Upper lobe of left lung (tissue), 6 donors: Measurements from ENCODE around the gene GET3. TPM values are rescaled to one million over a fixed set of nuclear protein-coding genes. Genes with fewer than 3 reads are reported as not detected.

Experiments used
- ATAC-seq, 2 donors: fragments of 200-7000 bp; cut with Tn5 transposase; one replicate each; pipeline ENCODE4 v1.9.1; 2022; ENCODE audit warnings: mild to moderate bottlenecking in 2 of 2, moderate library complexity in 2 of 2; ENCODE audit not compliant: low FRiP score in 2 of 2
- DNase-seq, 2 donors: peaks; one replicate each; pipeline ENCODE4 v3.0.0-alpha.2; 2019 to 2020
- H3K27ac ChIP-seq, 4 donors: fragments of 200-600 bp; sonication (generic); one replicate each; pipeline ENCODE4 v1.5.1; 2016 to 2019
- H3K27me3 ChIP-seq, 4 donors: fragments of 200-600 bp; sonication (generic); one replicate each; pipeline ENCODE4 v1.5.1; 2017 to 2019
- H3K36me3 ChIP-seq, 4 donors: fragments of 200-600 bp; sonication (generic); one replicate each; pipeline ENCODE4 v1.5.1; 2016 to 2019
- H3K4me1 ChIP-seq, 4 donors: fragments of 200-600 bp; sonication (generic); one replicate each; pipeline ENCODE4 v1.5.1; 2018 to 2019
- H3K4me3 ChIP-seq, 4 donors: fragments of 200-600 bp; sonication (generic); one replicate each; pipeline ENCODE4 v1.5.1; 2017 to 2019; ENCODE audit warnings: mild to moderate bottlenecking in 2 of 4, moderate library complexity in 1 of 4
- H3K9me3 ChIP-seq, 4 donors: fragments of 200-600 bp; sonication (generic); one replicate each; pipeline ENCODE4 v1.5.1; 2018 to 2019
- CTCF ChIP-seq, 6 experiments: fragments of 450-650 bp in 4 of 6; fragments of 200-600 bp in 2 of 6; sonication (generic) in 2 of 6; IDR thresholded peaks; one replicate each; pipeline ENCODE4 v1.5.1; 2016 to 2019; ENCODE audit warnings: antibody characterized with exemption in 6 of 6
- EP300 ChIP-seq, 4 donors: sonication (generic); formaldehyde crosslinking; IDR thresholded peaks; one replicate each; pipeline ENCODE4 v1.5.1; 2017; ENCODE audit warnings: antibody characterized with exemption in 4 of 4, control low read depth in 2 of 4
- POLR2A ChIP-seq, 4 donors: fragments of 450-650 bp; IDR thresholded peaks; one replicate each; pipeline ENCODE4 v1.5.1; 2016 to 2017; ENCODE audit warnings: antibody characterized with exemption in 4 of 4, mild to moderate bottlenecking in 2 of 4
- POLR2AphosphoS5 ChIP-seq, 2 donors: sonication (generic); formaldehyde crosslinking; IDR thresholded peaks; one replicate each; pipeline ENCODE4 v1.5.1; 2017; ENCODE audit warnings: antibody characterized with exemption in 2 of 2
- WGBS, 2 donors: methylation state at CpG; one replicate each; pipeline ENCODE4 v1.1.5; 2017 to 2018; 5-methylcytosine and 5-hydroxymethylcytosine counted together
- total RNA-seq, 6 donors: library from RNA; depleted of rRNA in 4 of 6; stranded (reverse); fragments of >200 nt in 4 of 6; gene quantifications; one replicate each; pipeline versions ENCODE4 v1.1.0 to v1.2.1, GENCODE V29; 2016 to 2021
- donor health status: DM: no; HTN: no; CAD: no; lungs with moderate emphysema.
- donor health status: DM: no; HTN: yes; CAD: no; lungs with severe emphysema.

Gene GET3
- total RNA-seq, 6 donors from 2014 or later = 14.7 to 71.7 (median 49.8) TPM

DNA sequence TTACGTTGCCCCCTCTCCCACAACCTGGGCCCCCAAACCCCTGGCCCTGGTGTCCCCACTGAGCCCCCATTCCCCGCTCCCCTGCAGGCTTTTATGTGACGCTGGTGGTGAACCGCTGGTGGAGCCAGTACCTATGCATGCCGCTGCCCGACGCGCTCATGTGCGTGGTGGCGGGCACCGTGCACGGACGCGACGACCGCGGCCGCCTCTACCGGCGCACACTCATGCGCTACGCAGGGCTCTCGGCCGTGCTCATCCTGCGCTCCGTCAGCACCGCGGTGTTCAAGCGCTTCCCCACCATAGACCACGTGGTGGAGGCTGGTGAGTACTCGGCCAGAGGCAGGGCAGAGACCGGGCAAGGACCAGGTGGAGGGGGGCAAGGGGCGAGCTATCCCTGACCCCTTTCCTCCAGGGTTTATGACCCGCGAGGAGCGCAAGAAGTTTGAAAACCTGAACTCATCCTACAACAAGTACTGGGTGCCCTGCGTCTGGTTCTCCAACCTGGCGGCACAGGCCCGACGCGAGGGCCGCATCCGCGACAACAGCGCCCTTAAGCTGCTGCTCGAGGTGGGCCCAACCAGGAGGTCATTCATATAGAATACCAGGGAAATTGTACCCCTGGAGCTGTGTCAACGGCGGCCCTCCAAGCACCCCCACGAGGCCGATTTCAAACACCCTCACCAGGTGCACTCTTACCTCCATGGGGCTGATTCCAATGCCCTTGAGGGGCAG is 17.3 kb downstream of the GET3 start:
- Histone ChIP-seq H3K36me3 (no peaks in the 10 kb centered on the region), H3K9me3 (no peaks in the 10 kb centered on the region), H3K4me3 (no peak overlapping the region), H3K4me1 (peaks cover 11 to 21% (median 18%) of the 10 kb centered on the region in 4 donors), H3K27ac (no peak overlapping the region), H3K27me3 (no peaks in the 10 kb centered on the region)
- TF ChIP-seq CTCF (IDR thresholded peaks at IDR 0.05) = no peak
- no peak for TF ChIP-seq EP300 (IDR thresholded peaks at IDR 0.05)
- no peak for TF ChIP-seq POLR2AphosphoS5 (IDR thresholded peaks at IDR 0.05)
- no peak for TF ChIP-seq POLR2A (IDR thresholded peaks at IDR 0.05)
- ATAC-seq (no peak), DNase-seq (peak in 1 of 2 donors; percentile 66)
- 66 to 67% methylated on average over 26 to 30 of the region's 50 CpGs for WGBS, 2 donors

GRCh38 chr19:12756150-12756883 is 19.0 kb downstream of the GET3 start:
- no peak overlapping the region for H3K27ac ChIP-seq
- H3K4me3 ChIP-seq = no peak overlapping the region
- TF ChIP-seq POLR2A (IDR thresholded peaks at IDR 0.05) (no peak), CTCF (IDR thresholded peaks at IDR 0.05) (no peak), POLR2AphosphoS5 (IDR thresholded peaks at IDR 0.05) (no peak), EP300 (IDR thresholded peaks at IDR 0.05) (no peak)
- no peak for ATAC-seq
- no peaks in the 10 kb centered on the region for H3K27me3 ChIP-seq
- H3K36me3 ChIP-seq = no peaks in the 10 kb centered on the region
- H3K9me3 ChIP-seq = no peaks in the 10 kb centered on the region
- 83 to 89% methylated on average over 18 to 19 of the region's 19 CpGs for WGBS, 2 donors
- DNase-seq = peak in 1 of 2 donors; percentile 64
- peaks cover 11 to 13% (median 12%) of the 10 kb centered on the region in 4 donors for H3K4me1 ChIP-seq

DNA sequence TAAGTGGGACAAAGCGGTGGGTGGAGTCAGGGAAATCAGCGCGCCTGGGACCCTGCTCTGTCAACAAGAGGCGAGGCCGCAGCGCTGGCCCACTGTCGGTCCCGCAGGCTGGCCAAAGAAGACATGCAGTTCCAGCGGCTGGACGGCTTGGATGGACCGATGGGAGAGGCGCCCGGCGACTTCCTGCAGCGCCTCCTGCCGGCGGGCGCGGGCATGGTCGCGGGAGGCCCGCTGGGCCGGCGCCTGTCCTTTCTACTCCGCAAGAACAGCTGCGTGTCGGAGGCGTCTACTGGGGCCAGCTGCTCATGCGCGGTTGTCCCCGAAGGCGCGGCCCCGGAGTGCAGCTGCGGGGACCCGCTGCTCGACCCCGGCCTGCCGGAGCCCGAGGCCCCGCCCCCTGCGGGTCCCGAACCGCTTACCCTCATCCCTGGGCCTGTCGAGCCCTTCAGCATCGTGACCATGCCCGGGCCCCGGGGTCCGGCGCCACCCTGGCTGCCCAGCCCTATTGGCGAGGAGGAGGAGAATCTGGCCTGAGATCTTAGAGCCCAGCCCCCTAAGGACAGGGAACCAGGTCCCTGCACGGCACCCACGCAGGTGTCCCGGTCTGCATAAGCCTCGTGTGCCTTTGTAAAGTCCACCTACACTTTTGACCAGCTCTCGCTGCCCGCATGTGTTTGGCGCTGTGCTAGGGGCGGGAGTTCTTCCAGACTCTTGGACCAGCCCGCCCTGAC is 20.4 kb downstream of the GET3 start:
- DNase-seq (peak; percentile 77 to 95), ATAC-seq (peak; percentile 76 to 93)
- H3K4me1 ChIP-seq = peaks cover 11 to 13% (median 12%) of the 10 kb centered on the region in 4 donors
- no peaks in the 10 kb centered on the region for H3K9me3 ChIP-seq
- no peak for TF ChIP-seq EP300 (IDR thresholded peaks at IDR 0.05)
- peak; percentile 92 to 97 (median 96) for TF ChIP-seq CTCF (IDR thresholded peaks at IDR 0.05)
- no peak for TF ChIP-seq POLR2A (IDR thresholded peaks at IDR 0.05)
- H3K4me3 ChIP-seq = peak overlapping the region; percentile 1 to 36 (median 33)
- H3K36me3 ChIP-seq = peaks cover 0 to 6% (median 2%) of the 10 kb centered on the region in 4 donors
- WGBS, 2 donors = 1 to 8% methylated on average over 12 to 38 of the region's 60 CpGs
- peak overlapping the region in 1 of 4 donors; percentile 42 for H3K27ac ChIP-seq
- H3K27me3 ChIP-seq = no peaks in the 10 kb centered on the region

- peaks cover 11 to 13% (median 12%) of the 10 kb centered on the region in 4 donors for H3K4me1 ChIP-seq
- ATAC-seq (no peak), DNase-seq (no peak)
- 91 to 98% methylated on average over 6 of the region's 6 CpGs for WGBS, 2 donors
- no peak overlapping the region for H3K27ac ChIP-seq
- H3K4me3 ChIP-seq = no peak overlapping the region
- no peaks in the 10 kb centered on the region for H3K27me3 ChIP-seq
- no peak for TF ChIP-seq EP300 (IDR thresholded peaks at IDR 0.05)
- TF ChIP-seq POLR2AphosphoS5 (IDR thresholded peaks at IDR 0.05) = no peak
- TF ChIP-seq POLR2A (IDR thresholded peaks at IDR 0.05) = no peak
- H3K9me3 ChIP-seq = no peaks in the 10 kb centered on the region
- peaks cover 0 to 21% (median 9%) of the 10 kb centered on the region in 4 donors for H3K36me3 ChIP-seq
Observed at GRCh38 chr19:12759686-12760085, 22.4 kb downstream of the GET3 start.

- no peak for TF ChIP-seq POLR2A (IDR thresholded peaks at IDR 0.05)
- TF ChIP-seq EP300 (IDR thresholded peaks at IDR 0.05) = no peak
- no peak for TF ChIP-seq POLR2AphosphoS5 (IDR thresholded peaks at IDR 0.05)
- no peak for TF ChIP-seq CTCF (IDR thresholded peaks at IDR 0.05)
- H3K27ac ChIP-seq = no peak overlapping the region
- no peaks in the 10 kb centered on the region for H3K27me3 ChIP-seq
- DNase-seq (peak in 1 of 2 donors; percentile 65), ATAC-seq (no peak)
- peaks cover 0 to 12% (median under 1%) of the 10 kb centered on the region in 4 donors for H3K4me1 ChIP-seq
- H3K4me3 ChIP-seq = no peak overlapping the region
- WGBS, 2 donors = 85 to 95% methylated on average over 11 of the region's 11 CpGs
- peaks cover 4 to 23% (median 13%) of the 10 kb centered on the region in 4 donors for H3K36me3 ChIP-seq
- no peaks in the 10 kb centered on the region for H3K9me3 ChIP-seq
Observed at GRCh38 chr19:12763100-12763499, 25.8 kb downstream of the GET3 start.
